ENCODE measurements around the gene XPA.

GRCh38 chr9:97682242-97682641, 14.9 kb downstream of the XPA start:
- TF ChIP-seq CTCF (IDR thresholded peaks at IDR 0.05; ENCODE audit: insufficient read depth, low read length, poor library complexity, severe bottlenecking), result no peak
- TF ChIP-seq EZH2phosphoT487 (conservative IDR thresholded peaks at IDR 0.05; ENCODE audit: low read length), result no peak
